ENCODE results near the gene ARID1B.

Gene ARID1B

DNA sequence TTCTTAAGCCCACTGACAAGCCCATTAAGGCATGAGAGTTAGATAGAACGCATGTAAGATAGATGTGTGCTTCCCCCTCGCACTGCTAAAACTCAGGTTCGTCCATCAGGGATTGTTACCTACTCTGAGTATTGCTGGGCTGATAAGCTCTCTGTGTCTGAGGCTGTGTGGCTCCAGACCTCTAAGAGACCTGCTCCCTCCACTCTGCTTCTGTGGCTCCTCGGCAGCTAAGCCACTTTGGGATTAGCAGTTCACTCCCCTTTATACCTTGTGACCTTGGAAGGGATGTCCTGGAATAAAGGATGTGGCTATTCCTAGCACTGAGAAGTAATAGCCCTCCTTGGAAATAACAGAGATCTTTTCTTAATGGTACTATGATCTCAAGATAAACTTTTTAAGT, 381.3 kb downstream of the ARID1B start:
- no peak overlapping the region for H3K4me3 ChIP-seq (ENCODE audit: low read depth in 1 of 2, low read length in 2 of 2)
- no peak overlapping the region for H3K9ac ChIP-seq (ENCODE audit: low read depth, low read length)
- no peaks in the 10 kb centered on the region for H3K4me1 ChIP-seq (ENCODE audit: insufficient read depth, low read length)
- H3K36me3 ChIP-seq (ENCODE audit: insufficient read depth, low read length), result peaks cover 61% of the 10 kb centered on the region
- no peak for TF ChIP-seq EZH2 (IDR thresholded peaks at IDR 0.05; ENCODE audit: borderline replicate concordance, low read depth, low read length, severe bottlenecking)
- TF ChIP-seq, protein P1, sequence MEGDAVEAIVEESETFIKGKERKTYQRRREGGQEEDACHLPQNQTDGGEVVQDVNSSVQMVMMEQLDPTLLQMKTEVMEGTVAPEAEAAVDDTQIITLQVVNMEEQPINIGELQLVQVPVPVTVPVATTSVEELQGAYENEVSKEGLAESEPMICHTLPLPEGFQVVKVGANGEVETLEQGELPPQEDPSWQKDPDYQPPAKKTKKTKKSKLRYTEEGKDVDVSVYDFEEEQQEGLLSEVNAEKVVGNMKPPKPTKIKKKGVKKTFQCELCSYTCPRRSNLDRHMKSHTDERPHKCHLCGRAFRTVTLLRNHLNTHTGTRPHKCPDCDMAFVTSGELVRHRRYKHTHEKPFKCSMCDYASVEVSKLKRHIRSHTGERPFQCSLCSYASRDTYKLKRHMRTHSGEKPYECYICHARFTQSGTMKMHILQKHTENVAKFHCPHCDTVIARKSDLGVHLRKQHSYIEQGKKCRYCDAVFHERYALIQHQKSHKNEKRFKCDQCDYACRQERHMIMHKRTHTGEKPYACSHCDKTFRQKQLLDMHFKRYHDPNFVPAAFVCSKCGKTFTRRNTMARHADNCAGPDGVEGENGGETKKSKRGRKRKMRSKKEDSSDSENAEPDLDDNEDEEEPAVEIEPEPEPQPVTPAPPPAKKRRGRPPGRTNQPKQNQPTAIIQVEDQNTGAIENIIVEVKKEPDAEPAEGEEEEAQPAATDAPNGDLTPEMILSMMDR (IDR thresholded peaks at IDR 0.05; ENCODE audit: borderline replicate concordance, extremely low read depth, low read length, poor library complexity, severe bottlenecking), result no peak
- no peaks in the 10 kb centered on the region for H3K27me3 ChIP-seq (ENCODE audit: insufficient read depth, low read length, poor library complexity)
- no peak for DNase-seq
- H2AFZ ChIP-seq (ENCODE audit: low read depth, low read length), result no peak overlapping the region
- H3K27ac ChIP-seq (ENCODE audit: low read length), result no peak overlapping the region
- H3K4me2 ChIP-seq (ENCODE audit: insufficient read depth, low read length), result no peak overlapping the region
- H4K20me1 ChIP-seq (ENCODE audit: insufficient read depth, low read length), result peaks cover 7% of the 10 kb centered on the region; the same call in 1 of the 2 replicates
- H3K9me3 ChIP-seq (ENCODE audit: insufficient read depth, low read length, severe bottlenecking), result no peaks in the 10 kb centered on the region
- no peak for ATAC-seq (ENCODE audit: insufficient read depth, low read depth)
- no peaks in the 10 kb centered on the region for H3K79me2 ChIP-seq (ENCODE audit: insufficient read depth, low read length)

DNA sequence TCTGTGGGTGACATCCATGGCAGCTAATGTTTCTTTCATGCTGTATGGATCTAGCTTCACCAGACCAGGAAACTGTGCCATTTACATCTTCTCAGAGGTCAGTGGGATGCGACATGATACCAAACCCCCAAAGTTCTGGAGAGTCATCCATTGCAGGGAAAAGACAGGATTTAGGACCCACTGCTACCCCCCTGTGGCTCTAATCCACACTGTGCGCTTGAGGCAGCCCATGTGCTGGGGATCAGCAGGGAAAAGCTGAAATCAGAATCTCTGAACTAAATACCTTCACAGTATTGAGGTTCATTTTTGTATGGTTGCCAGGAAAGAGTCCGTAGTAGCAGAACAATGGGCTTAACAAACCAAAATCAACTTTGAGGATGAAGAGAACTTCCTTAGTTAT, 381.7 kb downstream of the ARID1B start:
- Histone ChIP-seq H3K79me2 (ENCODE audit: insufficient read depth, low read length) (no peaks in the 10 kb centered on the region), H3K9me3 (ENCODE audit: insufficient read depth, low read length, severe bottlenecking) (no peaks in the 10 kb centered on the region), H3K4me1 (ENCODE audit: insufficient read depth, low read length) (no peaks in the 10 kb centered on the region), H3K36me3 (ENCODE audit: insufficient read depth, low read length) (peaks cover 61% of the 10 kb centered on the region), H2AFZ (ENCODE audit: low read depth, low read length) (no peak overlapping the region), H3K9ac (ENCODE audit: low read depth, low read length) (no peak overlapping the region), H3K27ac (ENCODE audit: low read length) (no peak overlapping the region), H4K20me1 (ENCODE audit: insufficient read depth, low read length) (peaks cover 9% of the 10 kb centered on the region; the same call in 1 of the 2 replicates), H3K27me3 (ENCODE audit: insufficient read depth, low read length, poor library complexity) (no peaks in the 10 kb centered on the region), H3K4me3 (ENCODE audit: low read depth in 1 of 2, low read length in 2 of 2) (no peak overlapping the region), H3K4me2 (ENCODE audit: insufficient read depth, low read length) (no peak overlapping the region)
- DNase-seq (no peak), ATAC-seq (ENCODE audit: insufficient read depth, low read depth) (no peak)
- TF ChIP-seq, protein P1 (IDR thresholded peaks at IDR 0.05; ENCODE audit: borderline replicate concordance, extremely low read depth, low read length, poor library complexity, severe bottlenecking), result no peak

DNA sequence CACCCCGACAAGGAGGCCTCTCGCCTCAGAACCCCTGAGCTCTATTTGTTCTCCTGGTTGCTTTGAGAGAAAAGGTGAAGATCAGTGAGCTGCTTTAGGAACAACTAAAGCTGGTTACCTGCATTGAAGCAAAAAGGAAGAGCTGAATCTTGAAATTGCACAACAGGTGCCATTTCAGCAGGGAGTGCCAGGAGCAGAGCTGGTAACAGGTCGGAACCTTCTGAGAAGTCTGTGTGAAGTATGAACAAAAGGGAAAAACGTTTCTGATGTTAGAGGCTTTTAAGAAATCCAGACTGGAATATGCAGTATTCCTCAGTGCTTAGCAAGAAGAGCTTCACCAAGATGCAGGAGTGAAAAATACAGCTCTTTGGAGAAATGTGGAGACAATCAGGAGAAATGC, 382.2 kb downstream of the ARID1B start:
- Histone ChIP-seq H4K20me1 (ENCODE audit: insufficient read depth, low read length) (peaks cover 9% of the 10 kb centered on the region; the same call in 1 of the 2 replicates), H3K9ac (ENCODE audit: low read depth, low read length) (no peak overlapping the region), H2AFZ (ENCODE audit: low read depth, low read length) (no peak overlapping the region), H3K36me3 (ENCODE audit: insufficient read depth, low read length) (peaks cover 57% of the 10 kb centered on the region), H3K4me3 (ENCODE audit: low read depth in 1 of 2, low read length in 2 of 2) (no peak overlapping the region), H3K4me2 (ENCODE audit: insufficient read depth, low read length) (no peak overlapping the region), H3K4me1 (ENCODE audit: insufficient read depth, low read length) (no peaks in the 10 kb centered on the region), H3K79me2 (ENCODE audit: insufficient read depth, low read length) (no peaks in the 10 kb centered on the region), H3K9me3 (ENCODE audit: insufficient read depth, low read length, severe bottlenecking) (no peaks in the 10 kb centered on the region), H3K27me3 (ENCODE audit: insufficient read depth, low read length, poor library complexity) (no peaks in the 10 kb centered on the region), H3K27ac (ENCODE audit: low read length) (no peak overlapping the region)
- no peak for TF ChIP-seq EZH2 (IDR thresholded peaks at IDR 0.05; ENCODE audit: borderline replicate concordance, low read depth, low read length, severe bottlenecking)
- TF ChIP-seq, protein P1 (IDR thresholded peaks at IDR 0.05; ENCODE audit: borderline replicate concordance, extremely low read depth, low read length, poor library complexity, severe bottlenecking), result no peak
- DNase-seq (no peak), ATAC-seq (ENCODE audit: insufficient read depth, low read depth) (no peak)

DNA sequence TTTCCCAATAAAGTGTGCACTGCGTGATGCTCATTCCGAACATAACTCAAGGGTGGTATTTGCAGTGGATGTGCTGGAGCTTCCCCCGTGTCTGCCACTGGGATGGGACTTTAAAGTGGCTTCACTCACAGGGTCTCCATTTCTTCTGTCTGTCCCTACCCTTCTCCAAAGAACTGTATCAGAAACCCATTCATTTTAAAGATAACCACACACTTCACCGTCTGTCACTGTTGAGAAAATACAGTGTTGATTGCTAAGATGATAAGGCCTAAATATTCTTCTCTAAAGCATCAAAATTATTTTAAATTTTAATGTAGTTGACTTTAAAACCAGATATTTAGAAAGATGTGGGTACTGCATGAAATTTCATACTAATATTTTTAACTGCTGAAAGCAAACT, 384.7 kb downstream of the ARID1B start:
- no peak overlapping the region for H2AFZ ChIP-seq (ENCODE audit: low read depth, low read length)
- no peak overlapping the region for H3K4me2 ChIP-seq (ENCODE audit: insufficient read depth, low read length)
- TF ChIP-seq, protein P1 (IDR thresholded peaks at IDR 0.05; ENCODE audit: borderline replicate concordance, extremely low read depth, low read length, poor library complexity, severe bottlenecking), result no peak
- TF ChIP-seq EZH2 (IDR thresholded peaks at IDR 0.05; ENCODE audit: borderline replicate concordance, low read depth, low read length, severe bottlenecking), result no peak
- no peak overlapping the region for H3K9ac ChIP-seq (ENCODE audit: low read depth, low read length)
- ATAC-seq (ENCODE audit: insufficient read depth, low read depth), result no peak
- H4K20me1 ChIP-seq (ENCODE audit: insufficient read depth, low read length), result peaks cover 7% of the 10 kb centered on the region; the same call in 1 of the 2 replicates
- DNase-seq, result no peak
- no peaks in the 10 kb centered on the region for H3K4me1 ChIP-seq (ENCODE audit: insufficient read depth, low read length)
- no peaks in the 10 kb centered on the region for H3K9me3 ChIP-seq (ENCODE audit: insufficient read depth, low read length, severe bottlenecking)
- no peaks in the 10 kb centered on the region for H3K27me3 ChIP-seq (ENCODE audit: insufficient read depth, low read length, poor library complexity)
- peaks cover 67% of the 10 kb centered on the region for H3K36me3 ChIP-seq (ENCODE audit: insufficient read depth, low read length)
- no peaks in the 10 kb centered on the region for H3K79me2 ChIP-seq (ENCODE audit: insufficient read depth, low read length)
- no peak overlapping the region for H3K27ac ChIP-seq (ENCODE audit: low read length)
- H3K4me3 ChIP-seq (ENCODE audit: low read depth in 1 of 2, low read length in 2 of 2), result no peak overlapping the region

All from DND-41 (cell line).